ENCODE measurements around the gene PKP2.

Gene PKP2

DNA sequence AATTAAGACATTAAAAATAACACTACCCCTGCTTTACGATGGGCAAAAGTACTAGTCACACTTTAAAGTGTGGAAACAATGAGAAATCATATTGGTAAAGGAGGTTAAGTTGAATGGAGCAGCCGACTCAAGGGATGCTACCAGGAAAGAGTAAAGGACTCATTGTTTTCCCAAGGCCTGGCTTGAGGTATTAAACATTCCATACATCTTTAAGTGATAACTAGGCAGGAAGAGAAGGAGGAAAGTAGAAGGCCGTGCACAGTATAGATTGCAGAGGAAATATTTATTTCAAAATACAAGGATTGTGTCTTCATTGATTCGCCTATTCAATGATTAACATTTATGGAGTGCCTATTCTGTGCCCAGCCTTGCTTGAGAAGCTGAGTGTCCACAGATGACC is 120.3 kb downstream of the PKP2 start:
- no peak overlapping the region for H3K4me2 ChIP-seq (ENCODE audit: low read length)
- H3K4me3 ChIP-seq (ENCODE audit: low read length): no peak overlapping the region
- peaks cover 7% of the 10 kb centered on the region; the same call in 1 of the 2 replicates for H3K27me3 ChIP-seq (ENCODE audit: control insufficient read depth, low read length)
- no peaks in the 10 kb centered on the region for H3K4me1 ChIP-seq (ENCODE audit: control insufficient read depth, low read length)
- no peaks in the 10 kb centered on the region for H3F3A ChIP-seq (ENCODE audit: control insufficient read depth, insufficient read depth)
- H3K36me3 ChIP-seq (ENCODE audit: control insufficient read depth, low read length): no peaks in the 10 kb centered on the region
- H3K79me2 ChIP-seq (ENCODE audit: control insufficient read depth, low read length): no peaks in the 10 kb centered on the region
- H4K20me1 ChIP-seq (ENCODE audit: control insufficient read depth, insufficient read depth, low read depth, low read length): no peaks in the 10 kb centered on the region
- H3K9me2 ChIP-seq (replicated peaks; ENCODE audit: control insufficient read depth, low read length): no peaks in the 10 kb centered on the region
- H3K9me3 ChIP-seq (ENCODE audit: control insufficient read depth, insufficient read depth, low read length): no peaks in the 10 kb centered on the region
- TF ChIP-seq, protein P1, sequence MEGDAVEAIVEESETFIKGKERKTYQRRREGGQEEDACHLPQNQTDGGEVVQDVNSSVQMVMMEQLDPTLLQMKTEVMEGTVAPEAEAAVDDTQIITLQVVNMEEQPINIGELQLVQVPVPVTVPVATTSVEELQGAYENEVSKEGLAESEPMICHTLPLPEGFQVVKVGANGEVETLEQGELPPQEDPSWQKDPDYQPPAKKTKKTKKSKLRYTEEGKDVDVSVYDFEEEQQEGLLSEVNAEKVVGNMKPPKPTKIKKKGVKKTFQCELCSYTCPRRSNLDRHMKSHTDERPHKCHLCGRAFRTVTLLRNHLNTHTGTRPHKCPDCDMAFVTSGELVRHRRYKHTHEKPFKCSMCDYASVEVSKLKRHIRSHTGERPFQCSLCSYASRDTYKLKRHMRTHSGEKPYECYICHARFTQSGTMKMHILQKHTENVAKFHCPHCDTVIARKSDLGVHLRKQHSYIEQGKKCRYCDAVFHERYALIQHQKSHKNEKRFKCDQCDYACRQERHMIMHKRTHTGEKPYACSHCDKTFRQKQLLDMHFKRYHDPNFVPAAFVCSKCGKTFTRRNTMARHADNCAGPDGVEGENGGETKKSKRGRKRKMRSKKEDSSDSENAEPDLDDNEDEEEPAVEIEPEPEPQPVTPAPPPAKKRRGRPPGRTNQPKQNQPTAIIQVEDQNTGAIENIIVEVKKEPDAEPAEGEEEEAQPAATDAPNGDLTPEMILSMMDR (IDR thresholded peaks at IDR 0.05; ENCODE audit: low read depth, low read length, poor library complexity, severe bottlenecking): no peak
- no peak for TF ChIP-seq EZH2phosphoT487 (IDR thresholded peaks at IDR 0.05; ENCODE audit: borderline replicate concordance, low read length)
- no peak overlapping the region for H3K27ac ChIP-seq (ENCODE audit: low read depth, low read length)

DNA sequence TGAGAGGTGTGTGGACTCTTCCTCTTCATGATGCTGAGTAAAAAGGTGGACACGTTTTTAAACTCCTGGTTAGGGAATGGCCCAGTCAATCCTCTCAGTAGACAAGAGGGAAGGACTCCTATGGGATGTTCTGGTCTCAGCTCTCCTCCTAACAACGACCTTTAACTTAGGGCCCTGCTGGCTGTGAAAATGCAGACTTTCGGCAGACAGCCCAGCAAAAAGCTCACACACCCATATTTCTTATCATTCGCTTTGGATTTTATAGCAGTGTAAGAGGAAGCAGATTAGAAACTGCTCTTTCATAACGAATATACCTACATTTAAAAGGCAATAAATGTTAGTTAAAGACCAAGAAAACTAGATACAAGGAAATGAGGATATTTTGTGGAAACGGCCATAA is 122.9 kb downstream of the PKP2 start:
- H3K4me1 ChIP-seq (ENCODE audit: control insufficient read depth, low read length): no peaks in the 10 kb centered on the region
- H3K4me3 ChIP-seq (ENCODE audit: low read length): no peak overlapping the region
- H3K27me3 ChIP-seq (ENCODE audit: control insufficient read depth, low read length): peaks cover under 1% of the 10 kb centered on the region; the same call in 1 of the 2 replicates
- H3K4me2 ChIP-seq (ENCODE audit: low read length): no peak overlapping the region
- no peaks in the 10 kb centered on the region for H4K20me1 ChIP-seq (ENCODE audit: control insufficient read depth, insufficient read depth, low read depth, low read length)
- no peaks in the 10 kb centered on the region for H3K9me3 ChIP-seq (ENCODE audit: control insufficient read depth, insufficient read depth, low read length)
- no peaks in the 10 kb centered on the region for H3K36me3 ChIP-seq (ENCODE audit: control insufficient read depth, low read length)
- no peak overlapping the region for H3K27ac ChIP-seq (ENCODE audit: low read depth, low read length)
- H3K9me2 ChIP-seq (replicated peaks; ENCODE audit: control insufficient read depth, low read length): no peaks in the 10 kb centered on the region
- no peaks in the 10 kb centered on the region for H3K79me2 ChIP-seq (ENCODE audit: control insufficient read depth, low read length)
- no peaks in the 10 kb centered on the region for H3F3A ChIP-seq (ENCODE audit: control insufficient read depth, insufficient read depth)
- TF ChIP-seq EZH2phosphoT487 (IDR thresholded peaks at IDR 0.05; ENCODE audit: borderline replicate concordance, low read length): no peak

DNA sequence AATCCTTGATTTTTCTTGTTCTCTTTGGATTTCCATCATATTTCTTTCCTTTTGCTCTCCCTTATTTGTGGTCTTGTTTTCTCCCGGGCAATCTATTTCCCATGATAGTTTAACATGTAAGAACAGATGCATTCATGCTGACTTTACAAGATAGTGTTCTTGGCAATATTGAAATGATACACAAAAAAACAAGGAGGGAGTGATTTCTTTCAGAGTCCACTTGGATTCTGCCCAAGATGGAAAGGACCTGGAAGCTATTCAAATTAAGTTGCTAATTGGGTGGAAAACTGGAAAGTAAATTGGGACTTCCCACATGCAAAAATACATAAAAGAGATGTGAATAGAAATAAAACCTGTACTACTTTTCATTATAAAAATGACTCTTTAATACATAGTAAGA is 126.4 kb downstream of the PKP2 start:
- Histone ChIP-seq H3K9me2 (replicated peaks; ENCODE audit: control insufficient read depth, low read length) (no peaks in the 10 kb centered on the region), H3K4me2 (ENCODE audit: low read length) (no peak overlapping the region), H4K20me1 (ENCODE audit: control insufficient read depth, insufficient read depth, low read depth, low read length) (no peaks in the 10 kb centered on the region), H3K4me3 (ENCODE audit: low read length) (no peak overlapping the region), H3K79me2 (ENCODE audit: control insufficient read depth, low read length) (no peaks in the 10 kb centered on the region), H3K27me3 (ENCODE audit: control insufficient read depth, low read length) (peaks cover 3% of the 10 kb centered on the region; the same call in 1 of the 2 replicates), H3K27ac (ENCODE audit: low read depth, low read length) (no peak overlapping the region), H3F3A (ENCODE audit: control insufficient read depth, insufficient read depth) (no peaks in the 10 kb centered on the region), H3K4me1 (ENCODE audit: control insufficient read depth, low read length) (no peaks in the 10 kb centered on the region), H3K36me3 (ENCODE audit: control insufficient read depth, low read length) (no peaks in the 10 kb centered on the region), H3K9me3 (ENCODE audit: control insufficient read depth, insufficient read depth, low read length) (no peaks in the 10 kb centered on the region)
- TF ChIP-seq, protein P1 (IDR thresholded peaks at IDR 0.05; ENCODE audit: low read depth, low read length, poor library complexity, severe bottlenecking): no peak
- no peak for TF ChIP-seq EZH2phosphoT487 (IDR thresholded peaks at IDR 0.05; ENCODE audit: borderline replicate concordance, low read length)

DNA sequence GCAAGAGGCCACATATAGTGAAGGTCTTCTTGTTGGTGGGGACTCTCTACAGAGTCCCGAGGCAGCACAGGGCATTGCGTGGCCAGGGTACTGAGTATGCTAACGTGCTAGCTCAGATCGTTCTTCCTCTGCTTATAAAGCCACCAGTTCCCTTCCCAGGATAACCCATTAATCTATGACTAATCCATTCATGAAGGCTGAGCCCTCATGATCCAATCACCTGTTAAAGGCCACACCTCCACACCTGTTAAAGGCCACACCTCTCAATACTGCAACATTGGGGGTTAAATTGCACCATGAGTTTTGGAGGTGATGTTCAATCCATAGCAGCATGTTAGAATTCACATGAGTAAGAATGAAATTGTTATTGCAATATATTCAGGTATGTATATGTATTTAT is 128.1 kb downstream of the PKP2 start:
- H3K4me1 ChIP-seq (ENCODE audit: control insufficient read depth, low read length): no peaks in the 10 kb centered on the region
- no peak overlapping the region for H3K27ac ChIP-seq (ENCODE audit: low read depth, low read length)
- no peaks in the 10 kb centered on the region for H3K36me3 ChIP-seq (ENCODE audit: control insufficient read depth, low read length)
- H3K9me2 ChIP-seq (replicated peaks; ENCODE audit: control insufficient read depth, low read length): no peaks in the 10 kb centered on the region
- H3K27me3 ChIP-seq (ENCODE audit: control insufficient read depth, low read length): peaks cover 3% of the 10 kb centered on the region; the same call in 1 of the 2 replicates
- H3K4me3 ChIP-seq (ENCODE audit: low read length): no peak overlapping the region
- TF ChIP-seq, protein P1 (IDR thresholded peaks at IDR 0.05; ENCODE audit: low read depth, low read length, poor library complexity, severe bottlenecking): no peak
- TF ChIP-seq EZH2phosphoT487 (IDR thresholded peaks at IDR 0.05; ENCODE audit: borderline replicate concordance, low read length): no peak
- H4K20me1 ChIP-seq (ENCODE audit: control insufficient read depth, insufficient read depth, low read depth, low read length): no peaks in the 10 kb centered on the region
- H3K9me3 ChIP-seq (ENCODE audit: control insufficient read depth, insufficient read depth, low read length): no peaks in the 10 kb centered on the region
- H3K79me2 ChIP-seq (ENCODE audit: control insufficient read depth, low read length): no peaks in the 10 kb centered on the region
- H3K4me2 ChIP-seq (ENCODE audit: low read length): no peak overlapping the region
- no peaks in the 10 kb centered on the region for H3F3A ChIP-seq (ENCODE audit: control insufficient read depth, insufficient read depth)
